GM19240 (cell line): ENCODE data around the gene STARD13.
"Not testable (repeated sequence)": the region's sequence is repeated elsewhere in the genome, so short reads cannot be mapped to it uniquely, and the experiment has no call there.

Experiments
- DNase-seq: peaks from one replicate; pipeline ENCODE4 v3.0.0; 2011; ENCODE audit warnings: low spot score; ENCODE audit not compliant: insufficient read length

The STARD13 gene

DNA sequence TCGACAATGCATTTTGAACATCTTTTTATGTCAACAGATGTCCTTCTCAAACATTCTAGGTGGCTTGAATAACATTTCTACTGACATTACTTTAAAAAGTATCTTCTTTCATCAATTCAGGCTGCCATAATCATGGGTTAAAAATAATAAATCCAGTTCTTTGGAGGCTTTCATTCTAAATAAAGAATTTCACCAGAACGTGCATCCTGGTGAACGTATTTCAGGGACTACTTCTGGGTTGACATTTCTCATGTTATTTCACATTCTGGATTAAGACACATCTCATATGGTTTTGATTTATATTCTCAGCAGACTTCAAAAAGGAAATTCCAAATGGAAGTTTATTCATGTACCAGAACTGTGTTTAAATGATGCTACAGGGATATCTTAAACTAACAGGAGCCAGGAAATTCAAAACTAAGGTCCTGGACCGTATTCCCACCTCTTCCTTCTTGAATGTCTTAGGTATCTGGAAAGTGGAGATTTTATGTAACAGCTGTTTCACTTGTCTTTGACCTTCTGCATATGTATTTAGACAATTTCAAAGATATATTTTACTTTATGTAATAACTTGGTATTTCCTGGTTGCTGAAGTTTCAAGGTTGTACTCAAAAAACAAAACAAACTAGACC lies 107.2 kb downstream of the STARD13 start:
- no peak for DNase-seq

DNA sequence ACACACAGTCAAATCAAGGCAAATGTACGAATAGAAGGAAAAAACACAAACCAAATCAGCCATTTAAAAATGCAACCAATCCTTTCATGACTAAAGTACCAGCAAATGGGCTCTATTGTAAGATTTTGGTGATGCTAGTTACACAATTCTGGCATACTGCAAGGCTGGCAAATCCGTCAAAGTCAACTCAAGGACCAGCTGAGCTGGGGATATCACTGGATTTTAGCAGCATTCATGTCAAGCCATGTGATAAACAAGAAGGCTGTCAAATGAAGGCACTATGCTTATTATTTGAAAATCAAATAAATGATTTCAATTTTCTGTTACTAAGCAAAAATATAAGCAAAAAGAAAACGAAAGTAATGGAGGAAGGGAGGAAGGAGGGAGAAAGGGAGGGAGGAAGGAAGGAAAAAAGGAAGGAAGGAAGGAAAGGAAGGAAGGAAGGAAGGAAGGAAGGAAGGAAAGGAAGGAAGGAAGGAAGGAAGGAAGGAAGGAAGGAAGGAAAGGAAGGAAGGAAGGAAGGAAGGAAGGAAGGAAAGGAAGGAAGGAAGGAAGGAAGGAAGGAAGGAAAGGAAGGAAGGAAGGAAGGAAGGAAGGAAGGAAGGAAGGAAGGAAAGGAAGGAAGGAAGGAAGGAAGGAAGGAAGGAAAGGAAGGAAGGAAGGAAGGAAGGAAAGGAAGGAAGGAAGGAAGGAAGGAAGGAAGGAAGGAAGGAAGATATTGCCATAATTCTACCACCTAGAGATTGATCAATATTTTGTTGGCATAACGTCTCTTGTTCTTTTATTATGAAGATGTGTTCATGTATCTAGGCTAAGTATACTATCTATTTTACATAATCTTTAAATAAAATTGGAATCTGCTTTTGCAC lies 108.0 kb downstream of the STARD13 start:
- not testable (repeated sequence) for DNase-seq

DNA sequence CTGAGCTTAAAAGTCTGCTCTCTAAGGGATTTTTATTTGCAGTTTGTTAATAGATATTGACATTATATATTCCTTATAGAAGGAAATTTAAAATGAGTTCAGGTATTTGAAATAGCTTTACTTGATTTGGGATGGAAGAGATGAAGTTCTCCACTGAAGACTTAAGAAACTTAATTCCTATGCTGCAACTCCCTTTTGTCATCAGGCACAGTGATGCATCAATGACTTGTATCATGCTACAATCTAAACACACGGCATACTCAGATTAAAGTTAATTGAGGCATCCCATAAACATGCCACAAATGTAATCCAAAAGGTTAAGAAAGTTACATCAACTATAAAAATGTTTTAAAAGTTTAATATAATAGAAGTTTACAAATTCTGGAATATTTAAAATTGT lies 109.0 kb downstream of the STARD13 start:
- no peak for DNase-seq

DNA sequence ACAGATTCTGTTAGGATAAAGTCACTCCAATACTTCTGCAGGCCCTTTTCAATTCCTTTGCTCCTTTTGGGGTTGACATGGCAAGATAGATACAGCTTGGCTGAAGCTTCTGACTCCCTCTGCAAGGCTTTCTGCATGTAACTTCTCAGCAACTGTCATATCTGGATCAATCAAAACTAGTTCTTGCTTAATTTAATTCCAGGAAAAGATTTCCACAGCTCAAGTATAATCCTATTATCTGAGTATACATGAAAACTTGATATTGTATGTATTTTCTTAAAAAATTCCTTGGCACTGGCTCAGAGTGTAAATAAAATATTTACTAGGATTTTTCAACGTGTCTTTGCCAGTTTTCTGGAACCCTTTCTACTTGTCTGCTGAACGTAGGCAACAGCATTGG lies 109.6 kb downstream of the STARD13 start:
- no peak for DNase-seq

DNA sequence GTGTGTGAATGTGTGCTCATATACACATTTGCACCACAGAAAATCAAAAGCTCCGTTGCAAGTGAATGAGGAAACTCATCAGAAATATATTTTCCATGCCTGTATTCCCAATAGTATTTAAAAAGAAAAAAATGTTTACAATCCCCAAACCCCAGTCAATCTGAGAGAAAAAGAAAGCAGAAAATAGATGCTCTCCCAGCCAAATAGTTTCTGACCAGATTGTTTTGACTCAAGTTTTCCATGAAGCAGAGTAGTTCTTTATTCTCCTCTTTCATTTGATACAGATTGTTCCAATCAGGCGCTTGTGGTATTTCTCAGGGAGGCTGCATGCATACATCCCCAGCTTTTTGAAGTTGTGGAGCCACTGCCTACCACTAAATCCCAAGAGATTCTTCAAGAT lies 110.6 kb downstream of the STARD13 start:
- DNase-seq = no peak

DNA sequence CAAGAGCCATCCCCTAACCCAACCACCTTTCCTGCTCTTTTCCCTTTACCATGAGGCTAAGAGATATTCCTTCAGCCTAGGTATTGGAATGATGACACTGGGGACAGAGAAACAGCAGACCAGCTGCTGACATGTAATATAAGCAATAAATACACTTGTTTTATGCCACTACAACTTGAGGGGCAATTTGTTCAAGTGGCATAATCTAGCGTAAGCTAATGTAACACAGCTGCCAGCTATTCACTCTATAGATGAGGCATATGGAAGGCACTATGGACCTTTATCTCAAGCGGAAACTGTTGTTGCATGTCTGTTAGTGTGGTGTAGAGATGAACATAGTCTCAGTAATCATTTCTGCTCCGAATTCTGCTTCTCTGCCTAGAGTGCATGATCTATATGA lies 111.1 kb downstream of the STARD13 start:
- DNase-seq = no peak

DNA sequence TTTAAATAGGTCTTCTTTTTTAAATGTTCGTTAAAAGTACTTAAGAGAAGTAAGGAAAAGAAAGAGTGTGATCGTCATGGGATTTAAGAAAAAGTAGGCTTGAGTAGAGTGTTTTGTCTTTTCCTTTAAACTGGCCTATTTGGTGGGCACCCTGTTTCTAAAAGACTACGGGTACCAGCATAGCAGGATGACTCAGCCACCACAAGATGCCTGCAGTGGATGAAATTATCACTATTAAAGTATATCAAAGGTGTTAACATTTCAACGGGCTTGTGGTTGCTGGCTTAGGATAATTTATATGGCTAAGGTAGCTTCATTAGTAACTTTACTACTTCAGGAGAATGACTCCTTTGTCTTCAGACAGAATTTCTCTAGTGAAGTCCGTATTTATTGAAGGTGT lies 112.6 kb downstream of the STARD13 start:
- no peak for DNase-seq

DNA sequence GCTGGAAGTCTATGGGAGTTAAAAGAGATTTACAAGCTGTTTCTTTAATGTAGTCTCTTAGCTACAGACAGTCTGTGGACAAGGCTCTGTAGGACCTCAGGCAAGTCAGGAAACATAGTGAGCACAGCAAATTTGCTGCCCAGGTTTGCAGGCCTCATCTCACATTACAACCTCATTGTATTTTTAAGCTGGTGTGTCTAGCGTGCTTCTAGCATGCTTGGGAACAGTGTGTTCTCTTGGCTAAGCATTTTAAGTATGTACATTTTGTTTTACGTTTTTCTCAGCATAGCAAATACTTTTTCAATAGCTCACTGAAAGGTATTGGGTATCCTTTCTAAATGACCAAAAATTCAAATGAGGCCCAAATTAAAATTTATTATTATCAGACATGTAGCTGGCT lies 113.2 kb downstream of the STARD13 start:
- no peak for DNase-seq

DNA sequence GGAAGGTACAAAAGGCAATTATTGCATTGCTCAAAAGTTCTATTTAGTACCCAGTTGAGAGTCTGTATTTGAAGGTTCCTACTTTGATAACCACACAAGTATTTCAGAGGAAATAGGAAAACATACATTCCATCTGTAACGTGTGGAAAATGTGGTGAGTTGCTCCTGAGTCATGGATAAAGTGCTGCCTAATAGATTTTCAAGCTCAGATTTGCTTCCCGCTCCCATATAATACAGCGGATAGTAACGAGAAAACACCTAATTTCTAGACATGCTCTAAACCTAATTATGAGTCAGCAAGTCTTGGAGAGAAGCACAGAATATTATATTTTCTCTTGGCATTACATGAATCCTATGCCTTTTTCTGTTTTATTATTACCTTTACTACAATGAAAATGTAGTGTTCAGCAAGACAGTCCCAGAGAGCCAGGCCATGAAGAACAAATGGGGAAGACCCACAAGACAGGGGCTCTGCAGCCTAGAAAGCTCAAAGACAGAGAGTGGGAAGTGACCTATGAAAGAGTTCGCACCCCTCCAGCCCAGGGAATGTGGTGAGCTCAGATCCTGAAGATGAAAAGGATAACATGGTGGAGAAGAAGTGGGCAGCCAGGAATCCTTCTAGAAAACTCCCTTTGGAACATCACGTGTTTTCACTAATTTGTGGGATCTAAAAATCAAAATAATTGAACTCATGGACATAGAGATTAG lies 116.1 kb downstream of the STARD13 start:
- DNase-seq = no peak

DNA sequence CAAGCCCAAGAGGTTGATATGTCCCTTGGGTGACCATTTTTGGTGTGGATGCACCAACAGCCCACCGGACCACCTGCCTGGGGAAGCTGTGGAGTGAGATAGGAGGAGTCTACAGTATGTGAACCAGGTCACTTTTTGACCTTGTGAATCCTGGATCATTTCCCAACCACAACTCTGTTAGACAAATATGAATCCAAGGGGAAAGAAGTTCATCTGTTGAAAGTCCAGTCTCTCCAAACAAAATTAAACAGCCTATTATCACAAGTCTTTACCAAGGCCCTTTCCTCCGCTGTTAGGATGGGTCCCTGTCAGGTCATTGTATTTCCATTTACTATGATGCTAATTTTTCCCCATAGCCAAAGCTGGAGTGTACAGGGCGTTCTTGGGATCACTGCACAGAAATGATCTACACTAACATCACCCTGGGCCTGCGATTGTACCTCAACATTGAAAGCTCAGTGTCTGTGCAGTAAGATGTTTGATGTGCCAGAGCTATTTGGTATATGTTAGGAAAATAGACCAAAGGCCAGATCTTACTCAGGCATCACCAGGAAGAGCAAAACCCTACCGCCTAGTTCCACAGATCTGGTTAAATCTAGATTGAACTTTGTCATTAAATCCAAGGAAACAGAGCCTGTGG lies 117.1 kb downstream of the STARD13 start:
- no peak for DNase-seq

DNA sequence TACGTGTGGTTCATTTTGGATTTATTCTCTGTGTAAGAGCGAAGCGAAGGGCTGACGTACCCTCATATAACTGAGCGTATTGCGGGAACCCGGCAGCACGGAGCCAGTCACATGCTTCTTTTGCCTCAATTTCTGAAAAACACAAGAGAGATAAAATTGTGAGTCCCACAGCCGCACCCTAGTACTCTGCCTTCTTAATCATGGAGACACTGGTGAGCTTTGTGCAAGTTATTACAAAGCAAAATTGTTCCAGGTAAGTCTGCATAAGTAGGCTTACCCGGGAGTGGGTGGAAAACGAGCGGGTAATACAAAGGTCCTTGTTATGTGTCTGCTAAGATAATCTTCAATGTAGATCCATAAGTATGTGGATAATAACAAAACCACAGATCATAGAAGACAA lies 118.1 kb downstream of the STARD13 start:
- DNase-seq = no peak

DNA sequence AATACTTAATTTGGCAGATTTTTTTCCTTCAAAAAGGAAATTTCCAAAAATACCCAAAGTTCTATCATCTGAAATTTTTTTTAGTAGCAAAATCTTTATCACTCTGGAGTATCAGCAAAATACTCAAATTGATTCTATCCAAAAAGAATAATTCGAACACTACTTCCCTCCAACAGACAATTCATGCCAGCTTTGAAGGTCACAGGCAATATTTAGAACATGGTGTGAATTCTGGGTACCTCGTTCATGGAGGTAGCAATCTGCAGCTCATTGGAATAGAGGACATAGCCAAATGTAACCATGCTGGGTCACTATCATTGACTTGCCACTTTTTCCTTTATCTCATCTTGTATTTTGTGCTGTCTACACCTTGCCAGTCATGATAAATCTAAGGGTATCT lies 119.8 kb downstream of the STARD13 start:
- no peak for DNase-seq

DNA sequence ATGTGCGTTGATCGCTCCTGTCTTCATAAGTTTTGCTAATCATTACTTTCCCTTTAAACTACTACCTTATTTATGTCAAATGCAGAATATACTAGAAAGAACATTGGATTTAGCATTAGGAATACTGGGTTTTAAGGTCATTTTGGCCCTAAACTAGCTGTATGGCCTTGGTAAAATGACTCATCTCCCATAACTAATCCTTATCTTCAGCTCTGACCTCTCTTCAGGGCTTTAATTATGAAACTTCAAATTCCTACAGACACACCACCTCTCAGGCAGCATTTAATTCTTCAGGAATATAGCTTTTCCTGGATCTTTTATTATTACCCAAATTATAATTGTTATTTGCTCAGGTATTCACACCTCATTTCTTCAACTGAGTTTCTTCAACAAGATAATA lies 121.2 kb downstream of the STARD13 start:
- no peak for DNase-seq

DNA sequence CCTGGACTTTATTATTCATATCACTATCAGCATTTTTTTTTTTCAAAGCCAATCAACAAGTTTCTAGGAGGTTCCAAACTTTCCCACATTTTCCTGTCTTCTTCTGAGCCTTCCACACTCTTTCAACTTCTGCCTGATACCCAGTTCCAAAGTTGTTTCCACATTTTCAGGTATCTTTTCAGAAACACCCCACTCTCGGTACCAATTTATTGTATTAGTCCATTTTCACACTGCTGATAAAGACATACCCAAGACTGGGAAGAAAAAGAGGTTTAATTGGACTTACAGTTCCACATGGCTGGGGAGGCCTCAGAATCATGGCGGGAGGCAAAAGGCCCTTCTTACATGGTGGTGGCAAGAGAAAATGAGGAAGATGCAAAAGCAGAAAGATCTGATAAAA lies 122.8 kb downstream of the STARD13 start:
- not testable (repeated sequence) for DNase-seq

DNA sequence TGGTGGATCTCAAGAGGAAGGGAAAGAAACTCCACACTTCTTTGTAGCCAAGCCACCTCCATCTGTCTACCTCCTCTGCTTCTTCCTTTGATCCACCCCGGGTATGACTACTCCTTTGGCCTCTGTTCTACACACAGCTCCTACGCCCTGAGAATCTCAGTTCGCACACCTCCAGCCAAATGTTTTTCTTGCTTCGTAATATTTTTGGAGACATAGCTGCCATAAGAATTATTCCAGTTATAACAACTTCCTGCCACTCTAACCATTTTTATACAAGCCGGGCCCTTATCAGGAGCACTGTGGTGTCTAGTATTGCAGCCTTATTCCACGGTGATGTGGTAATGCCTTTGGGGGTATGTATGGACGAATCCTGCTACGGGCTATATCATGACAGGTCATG lies 126.7 kb downstream of the STARD13 start:
- no peak for DNase-seq

DNA sequence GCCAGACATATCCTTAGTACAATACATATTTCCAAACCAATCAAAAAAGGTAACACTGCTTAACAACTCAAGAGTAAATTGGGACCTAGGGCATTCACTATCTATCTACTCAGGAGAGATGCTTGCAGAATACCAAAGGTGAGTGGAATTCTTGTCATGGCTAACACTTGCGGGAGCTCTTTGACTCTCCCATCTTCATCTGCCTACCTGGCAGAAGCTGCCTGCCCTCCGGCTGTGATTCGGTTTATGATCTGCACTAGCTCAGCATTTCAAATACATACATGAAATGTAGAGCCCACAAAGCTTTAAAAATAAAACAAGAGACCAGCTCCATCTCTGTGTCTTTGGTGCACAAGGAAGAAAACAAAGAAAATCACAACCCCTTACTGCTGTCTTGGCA lies 127.3 kb downstream of the STARD13 start:
- no peak for DNase-seq

DNA sequence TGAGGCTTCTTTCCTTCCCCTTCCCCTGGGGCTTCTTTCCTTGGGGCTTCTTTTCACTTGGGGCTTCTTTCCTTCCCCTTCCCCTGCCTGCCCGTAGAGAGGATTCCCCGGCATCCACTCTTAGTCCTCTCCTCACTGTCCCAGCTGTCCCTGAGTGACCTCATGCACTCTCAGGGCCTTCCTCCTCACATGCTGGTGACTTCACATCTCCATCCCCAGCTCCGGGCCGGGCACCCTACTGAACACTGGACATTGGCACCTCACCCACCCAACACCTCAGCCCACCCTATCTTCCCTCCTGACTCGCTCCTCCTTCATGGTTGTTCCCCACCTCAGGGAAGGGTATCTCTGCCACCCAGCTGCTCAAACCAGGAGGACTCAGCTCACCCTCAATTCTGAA lies 130.6 kb downstream of the STARD13 start:
- no peak for DNase-seq

DNA sequence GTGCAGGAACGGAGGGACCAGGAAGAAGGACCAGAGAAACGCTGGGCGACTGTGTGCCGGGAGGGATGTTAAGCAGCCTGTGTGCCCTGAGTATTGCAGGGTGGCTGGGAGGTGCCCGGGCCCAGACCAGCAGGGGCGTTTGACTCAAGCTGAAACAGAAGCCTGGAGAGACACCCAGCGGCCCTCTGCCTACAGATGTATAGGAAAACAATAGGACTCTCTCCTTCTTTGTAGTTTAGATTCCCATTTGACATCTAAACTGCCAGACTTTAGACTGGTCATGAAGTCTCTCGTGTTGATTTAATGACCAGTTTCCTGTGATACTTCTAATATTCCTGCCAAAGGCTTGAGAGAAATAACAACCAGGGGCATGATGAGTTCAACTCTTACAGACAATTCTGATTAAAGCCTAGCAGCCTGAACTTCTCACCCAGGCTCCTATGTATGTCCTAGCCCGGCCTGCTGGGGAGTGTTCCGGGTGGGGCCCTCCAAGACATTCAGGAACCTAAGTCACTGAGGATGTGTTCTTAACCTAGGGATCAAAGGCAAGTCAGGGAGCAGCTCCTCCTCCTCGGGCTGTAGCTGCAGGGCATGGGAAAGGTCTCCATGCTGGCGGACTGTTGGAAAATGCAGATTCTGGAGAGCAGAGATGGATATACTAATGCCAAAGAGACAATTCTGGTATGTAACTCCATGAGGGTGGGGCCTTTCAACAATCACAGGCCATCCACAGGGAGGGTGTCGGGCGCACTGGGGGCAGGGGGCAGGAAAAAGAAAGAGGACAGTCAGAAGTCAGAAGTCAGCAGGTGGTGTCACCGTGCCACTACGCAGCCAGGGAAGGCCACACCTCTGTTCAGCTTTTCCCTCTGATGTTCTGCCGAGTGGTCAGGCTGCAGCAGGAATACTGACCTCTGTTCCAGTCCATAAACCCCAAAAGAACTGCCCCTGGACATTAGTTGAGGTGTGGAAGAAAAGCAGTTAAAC lies 131.8 kb downstream of the STARD13 start:
- no peak for DNase-seq

DNA sequence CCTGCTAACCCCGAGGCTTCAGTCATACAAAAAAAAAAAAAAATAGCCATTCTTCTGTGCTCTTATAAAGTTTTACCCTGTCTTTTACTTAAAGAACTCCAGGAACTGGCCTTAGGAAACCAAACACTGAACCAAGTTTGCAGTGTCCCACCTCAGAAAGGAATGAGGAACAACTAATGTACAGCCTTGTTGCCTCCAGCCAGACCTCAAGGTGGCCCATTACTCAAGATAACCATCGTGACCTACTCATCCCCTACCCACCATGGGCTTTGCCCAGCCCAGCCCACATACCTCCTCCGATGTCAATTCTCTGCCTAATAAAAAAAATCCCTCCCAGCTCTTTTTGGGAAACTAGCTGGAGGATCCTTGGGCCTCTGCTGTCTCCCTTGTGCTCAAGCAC lies 133.2 kb downstream of the STARD13 start:
- DNase-seq = no peak

DNA sequence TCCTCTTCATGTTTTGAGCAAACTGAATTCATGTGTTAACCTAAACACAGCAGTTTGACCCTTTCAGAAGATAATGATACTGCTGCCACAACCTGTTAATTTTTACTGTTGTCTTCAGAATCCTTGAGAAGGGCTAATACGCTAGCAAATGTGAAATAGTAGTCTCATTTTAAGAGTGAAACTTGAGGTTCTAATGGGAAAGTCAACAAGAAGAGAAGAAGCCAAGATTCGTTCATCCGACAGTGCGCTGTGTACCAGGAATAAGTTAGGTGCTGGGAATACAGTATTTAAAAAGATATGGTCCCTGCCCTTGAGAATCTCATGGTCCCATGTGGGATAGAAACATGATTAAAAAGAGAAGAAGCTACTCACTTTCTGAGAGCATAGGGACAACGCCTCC lies 134.9 kb downstream of the STARD13 start:
- DNase-seq = no peak

DNA sequence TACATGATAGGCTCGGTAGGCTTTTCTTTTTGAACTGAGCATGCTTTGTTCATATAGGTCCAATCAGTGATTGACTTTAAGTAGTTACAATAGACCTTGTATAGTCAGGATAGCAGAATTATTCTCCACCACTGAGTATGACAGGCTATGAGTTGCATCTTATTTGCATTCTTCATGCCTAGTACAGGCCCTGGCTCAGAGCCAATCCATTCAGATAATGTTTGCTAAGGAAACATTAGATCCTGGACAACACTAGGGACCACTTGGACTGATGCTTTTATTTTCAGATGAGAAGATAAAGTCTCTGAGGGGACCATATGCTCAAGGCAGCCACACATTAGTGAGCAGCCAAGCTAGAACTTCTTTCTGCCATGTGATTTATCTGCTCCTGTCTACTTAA lies 135.4 kb downstream of the STARD13 start:
- DNase-seq = no peak
